K562 (cell line): ENCODE measurements around the gene SSR4. TPM values are rescaled to one million over a fixed set of nuclear protein-coding genes. Genes with fewer than 3 reads are reported as not detected.

ENCODE experiments used
- ATF1 ChIP-seq, 2 experiments: fragments of 450-650 bp in 1 of 2; IDR thresholded peaks; 2 replicates each; pipeline ENCODE4 v1.6.1; 2016; ENCODE audit warnings: missing compliant biosample characterization in 1 of 2, missing genetic modification characterization in 1 of 2
- CEBPG ChIP-seq, 3 experiments: fragments of 200-800 bp in 1 of 3; sonication (Bioruptor generic) in 1 of 3; sonication (generic) in 1 of 3; formaldehyde crosslinking in 1 of 3; IDR thresholded peaks in 2 of 3; conservative IDR thresholded peaks in 1 of 3; 2 replicates each; pipeline versions ENCODE4 v1.6.1 to v1.8.0; 2016 to 2022; ENCODE audit warnings: missing compliant biosample characterization in 2 of 3, missing genetic modification characterization in 2 of 3, mild to moderate bottlenecking in 1 of 3, missing genetic modification reagents in 1 of 3
- FOSL1 ChIP-seq: fragments of 200-800 bp; sonication (Bioruptor generic); conservative IDR thresholded peaks from 2 replicates; pipeline ENCODE4 v1.6.1; 2016; ENCODE audit warnings: missing genetic modification characterization, missing compliant biosample characterization
- HDGF ChIP-seq: fragments of 450-650 bp; IDR thresholded peaks from 2 replicates; pipeline ENCODE4 v1.6.1; 2016
- HES1 ChIP-seq: fragments of 450-650 bp; IDR thresholded peaks from 2 replicates; pipeline ENCODE4 v1.6.1; 2016; ENCODE audit warnings: low read depth, mild to moderate bottlenecking, moderate library complexity
- HNRNPL ChIP-seq: fragments of 200-400 bp; formaldehyde crosslinking; IDR thresholded peaks from 2 replicates; pipeline ENCODE4 v1.6.1; 2017; ENCODE audit warnings: low read depth, mild to moderate bottlenecking, low read length
- KAT2B ChIP-seq: IDR thresholded peaks from one replicate; pipeline ENCODE4 v1.6.1; 2012; ENCODE audit warnings: low read depth, mild to moderate bottlenecking, control low read depth, inconsistent platforms, low read length, moderate library complexity
- KDM1A ChIP-seq, 2 experiments: fragments of 450-650 bp; IDR thresholded peaks; 2 replicates each; pipeline ENCODE4 v1.6.1; 2016; ENCODE audit warnings: mild to moderate bottlenecking in 2 of 2
- MEIS2 ChIP-seq: fragments of 450-650 bp; IDR thresholded peaks from 2 replicates; pipeline ENCODE4 v1.6.1; 2014; ENCODE audit warnings: mild to moderate bottlenecking; ENCODE audit not compliant: partially characterized antibody
- MNT ChIP-seq, 2 experiments: fragments of 450-650 bp; conservative IDR thresholded peaks; 2 replicates each; pipeline ENCODE4 v1.6.1; 2017; ENCODE audit warnings: mild to moderate bottlenecking in 2 of 2, moderate library complexity in 2 of 2
- MTF1 ChIP-seq: fragments of 250-450 bp; sonication (Bioruptor Pico); IDR thresholded peaks from 2 replicates; pipeline ENCODE4 v1.9.0; 2021; ENCODE audit warnings: moderate library complexity, mild to moderate bottlenecking, inconsistent platforms, borderline replicate concordance
- NCOR1 ChIP-seq: fragments of 450-650 bp; IDR thresholded peaks from 2 replicates; pipeline ENCODE4 v1.6.1; 2016; ENCODE audit warnings: mild to moderate bottlenecking, moderate library complexity
- NFIX ChIP-seq: fragments of 250-450 bp; sonication (Bioruptor Pico); IDR thresholded peaks from 2 replicates; pipeline ENCODE4 v1.4.0; 2020; ENCODE audit warnings: low read depth, mild to moderate bottlenecking, moderate library complexity
- PTRF ChIP-seq: fragments of 450-650 bp; IDR thresholded peaks from 2 replicates; pipeline ENCODE4 v1.6.1; 2016; ENCODE audit warnings: mild to moderate bottlenecking, missing genetic modification characterization, missing compliant biosample characterization
- RBBP5 ChIP-seq: fragments of 200-600 bp; sonication (generic); IDR thresholded peaks from 2 replicates; pipeline ENCODE4 v1.6.1; 2012; ENCODE audit warnings: borderline replicate concordance, mild to moderate bottlenecking, low read length, control low read depth, inconsistent platforms; ENCODE audit not compliant: insufficient read depth, poor library complexity, severe bottlenecking
- RCOR1 ChIP-seq, 2 experiments: IDR thresholded peaks; 2 replicates each; pipeline ENCODE4 v1.6.1; 2012; ENCODE audit warnings: low read depth in 2 of 2, low read length in 2 of 2, borderline replicate concordance in 1 of 2, improper control_type of control experiment in 1 of 2
- SRSF1 ChIP-seq: fragments of 200-400 bp; formaldehyde crosslinking; IDR thresholded peaks from 2 replicates; pipeline ENCODE4 v1.6.1; 2017; ENCODE audit warnings: mild to moderate bottlenecking, low read depth, low read length, moderate library complexity
- THRAP3 ChIP-seq: fragments of 450-650 bp; IDR thresholded peaks from 2 replicates; pipeline ENCODE4 v1.6.1; 2016; ENCODE audit warnings: mild to moderate bottlenecking, inconsistent platforms, borderline replicate concordance
- TRIM28 ChIP-seq: fragments of 450-650 bp; IDR thresholded peaks from 2 replicates; pipeline ENCODE4 v1.6.1; 2017
- ZC3H4 ChIP-seq: sonication (generic); formaldehyde crosslinking; IDR thresholded peaks from 2 replicates; pipeline ENCODE4 v1.9.0; 2021; ENCODE audit warnings: missing genetic modification reagents, borderline replicate concordance
- ZNF24 ChIP-seq: fragments of 450-650 bp; IDR thresholded peaks from 2 replicates; pipeline ENCODE4 v1.6.1; 2016
- ZNF408 ChIP-seq: fragments of 250-450 bp; sonication (Bioruptor Pico); IDR thresholded peaks from 2 replicates; pipeline ENCODE4 v1.4.0; 2020; ENCODE audit warnings: low read depth, mild to moderate bottlenecking, moderate library complexity
- ZNF431 ChIP-seq: sonication (generic); formaldehyde crosslinking; IDR thresholded peaks from 2 replicates; pipeline ENCODE4 v1.8.0; 2022; ENCODE audit warnings: mild to moderate bottlenecking, missing genetic modification reagents
- ZNF449 ChIP-seq: fragments of 250-450 bp; sonication (Bioruptor Pico); IDR thresholded peaks from 2 replicates; pipeline ENCODE4 v1.8.0; 2022; ENCODE audit warnings: moderate library complexity, mild to moderate bottlenecking, inconsistent platforms
- ZNF696 ChIP-seq: fragments of 250-450 bp; sonication (Bioruptor Pico); conservative IDR thresholded peaks from 2 replicates; pipeline ENCODE4 v1.4.0; 2020; ENCODE audit warnings: mild to moderate bottlenecking, moderate library complexity
- ZNF785 ChIP-seq: fragments of 250-450 bp; sonication (Bioruptor Pico); IDR thresholded peaks from 2 replicates; pipeline ENCODE4 v1.4.0; 2020; ENCODE audit warnings: mild to moderate bottlenecking
- polyA plus RNA-seq, 8 experiments: library from polyadenylated mRNA; depleted of rRNA in 4 of 8; stranded (reverse) in 5 of 8; unstranded in 3 of 8; fragments of >200 nt; fragmentation: Nextera tagmentation in 2 of 8; fragmentation: Illumina TruSeq in 1 of 8; extraction: Ambion mirVana in 2 of 8; extraction: Trizol in 1 of 8; gene quantifications; 2 replicates each; pipeline versions ENCODE4 v1.2.1 to v1.2.3, GENCODE V29; 2011 to 2014; ENCODE audit warnings: inconsistent platforms in 1 of 8, missing spikeins in 1 of 8
- total RNA-seq, 7 experiments: library from RNA; depleted of rRNA in 6 of 7; stranded (reverse); fragments of >200 nt in 6 of 7; fragmentation: Illumina TruSeq in 2 of 7; extraction: Trizol in 2 of 7; gene quantifications; 2 replicates each; pipeline versions ENCODE4 v1.2.1 to v1.2.3, GENCODE V29; 2011 to 2021; ENCODE audit warnings: low replicate concordance in 1 of 7

Gene SSR4
- total and polyA plus RNA-seq, 9 of the 15 experiments (the other 6 are each of a cell fraction or from before 2014, with no cell fraction given), result 146 to 492 (median 272) TPM

GRCh38 chrX:153794018-153794896 lies at the start of gene SSR4, which contains the start of gene IDH3G (continued):
- TF ChIP-seq MTF1 (CRISPR knock-in tag) (peak; percentile 45; the same call in 1 of the 2 replicates), HNRNPL (no peak), SRSF1 (no peak), KAT2B (no peak), ZNF24 (no peak), ZC3H4 (CRISPR knock-in tag) (no peak), MEIS2 (peak; percentile 84), ZNF785 (CRISPR knock-in tag) (no peak), NFIX (CRISPR knock-in tag) (no peak), RCOR1 (IDR thresholded peaks at IDR 0.05; ENCODE audit: borderline replicate concordance in 1 of 2, low read depth in 2 of 2, low read length in 2 of 2) (peak in 1 of 2 experiments; percentile 48; a peak in 1 of 4 replicates), ZNF431 (CRISPR knock-in tag) (no peak), CEBPG (CRISPR knock-in tag; IDR thresholded peaks at IDR 0.05) (no peak), CEBPG (tag; conservative IDR thresholded peaks at IDR 0.05 in 1 of 2, IDR thresholded peaks at IDR 0.05 in 1 of 2) (no peak), RBBP5 (peak; percentile 84), KDM1A (IDR thresholded peaks at IDR 0.05) (no peak), MNT (conservative IDR thresholded peaks at IDR 0.05) (peak; percentile 85 to 92), ZNF449 (CRISPR knock-in tag) (no peak), HDGF (no peak), THRAP3 (no peak), ATF1 (CRISPR knock-in tag; IDR thresholded peaks at IDR 0.05) (peak; percentile 62), ATF1 (tag; IDR thresholded peaks at IDR 0.05) (peak; percentile 96), TRIM28 (no peak), ZNF408 (CRISPR knock-in tag) (no peak), ZNF696 (CRISPR knock-in tag) (no peak), FOSL1 (tag) (no peak; the same call in 1 of the 2 replicates), PTRF (tag) (no peak), NCOR1 (no peak), HES1 (no peak)
